GM18907 (cell line): ENCODE measurements around the gene SUGCT.

Source experiments
- ATAC-seq: cut with Tn5 transposase; IDR thresholded peaks from one replicate; pipeline ENCODE4 v1.9.1; 2021; ENCODE audit warnings: mild to moderate bottlenecking, moderate library complexity; ENCODE audit not compliant: unreplicated experiment

Gene SUGCT

DNA sequence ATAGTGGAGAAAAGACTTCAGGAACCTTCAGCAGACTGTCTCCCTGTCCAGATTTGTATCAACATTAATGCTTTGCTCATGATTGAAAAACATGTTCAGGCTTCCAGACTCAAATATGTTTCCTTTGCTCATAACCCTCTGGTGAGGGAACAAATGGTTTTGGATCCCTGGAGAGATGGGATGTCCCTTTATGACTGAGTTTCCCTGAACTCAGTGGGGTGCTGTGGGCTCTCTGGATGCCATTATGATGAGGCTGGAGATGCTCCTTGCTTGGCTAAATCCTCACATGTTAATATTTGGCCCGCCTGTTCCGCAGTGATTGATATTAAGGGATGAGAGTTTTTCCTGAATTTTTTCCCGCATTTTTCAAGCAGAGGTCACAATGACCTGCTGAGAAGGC, 749.4 kb downstream of the SUGCT start:
- ATAC-seq = no peak

DNA sequence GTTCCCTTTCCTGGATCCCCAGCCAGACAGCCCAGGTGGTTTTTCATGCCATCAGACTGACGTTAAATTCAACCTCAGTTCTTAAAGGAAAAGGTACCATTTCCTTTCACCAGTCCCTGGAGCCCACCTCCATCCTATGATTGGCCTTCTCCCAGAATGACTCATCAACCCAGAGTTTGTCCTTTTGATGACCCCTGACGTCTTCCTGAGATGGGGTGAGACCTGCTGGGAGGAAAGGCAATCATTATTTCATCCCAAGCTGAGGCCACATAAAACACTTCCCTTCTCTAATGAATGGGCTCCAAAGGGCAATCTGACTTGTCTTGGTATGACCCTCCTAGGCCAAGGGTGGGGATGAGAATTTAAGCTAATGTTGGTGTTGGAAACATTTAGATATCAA, 750.7 kb downstream of the SUGCT start:
- ATAC-seq = no peak

DNA sequence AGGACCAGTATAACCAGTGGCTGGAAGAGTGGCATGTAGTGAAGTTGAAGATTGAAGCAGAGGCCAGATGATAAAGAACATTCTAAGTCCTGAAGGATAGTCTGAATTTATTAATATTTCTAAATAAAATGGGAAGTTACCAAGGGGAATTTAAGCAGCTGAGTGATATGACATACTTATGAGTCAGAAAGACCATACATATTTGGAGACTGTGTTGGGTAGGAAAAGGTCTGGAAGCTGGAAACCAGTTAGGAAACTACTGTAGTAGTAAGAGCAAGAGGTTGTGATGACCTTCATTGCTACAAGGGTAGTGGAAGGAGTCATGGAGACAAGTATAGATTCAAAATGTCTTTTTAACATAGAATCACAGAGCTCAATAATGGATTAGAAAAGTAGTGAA, 752.3 kb downstream of the SUGCT start:
- ATAC-seq = no peak

- ATAC-seq = no peak
Measured at GRCh38 chr7:40888499-40888898, 753.7 kb downstream of the SUGCT start.

- no peak for ATAC-seq
Measured at GRCh38 chr7:40889099-40889498, 754.3 kb downstream of the SUGCT start.

DNA sequence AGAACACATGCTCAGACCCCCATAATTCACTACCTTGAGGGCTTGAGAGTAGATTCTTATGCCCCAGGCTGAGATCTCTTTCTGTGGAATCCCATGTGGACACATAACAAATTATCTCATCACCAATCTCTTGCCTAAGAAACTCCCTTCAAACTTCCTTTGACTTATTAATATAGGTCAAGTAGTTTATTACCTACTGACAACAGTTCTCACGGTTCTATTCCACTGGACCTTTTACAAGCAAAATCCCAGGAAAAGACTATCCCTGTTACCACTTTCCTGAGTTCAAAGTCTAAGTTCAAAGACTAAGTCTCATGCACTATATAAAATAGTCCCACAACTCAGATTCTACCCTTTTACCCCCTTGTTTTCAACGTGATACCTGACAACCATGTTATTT, 754.7 kb downstream of the SUGCT start:
- no peak for ATAC-seq

DNA sequence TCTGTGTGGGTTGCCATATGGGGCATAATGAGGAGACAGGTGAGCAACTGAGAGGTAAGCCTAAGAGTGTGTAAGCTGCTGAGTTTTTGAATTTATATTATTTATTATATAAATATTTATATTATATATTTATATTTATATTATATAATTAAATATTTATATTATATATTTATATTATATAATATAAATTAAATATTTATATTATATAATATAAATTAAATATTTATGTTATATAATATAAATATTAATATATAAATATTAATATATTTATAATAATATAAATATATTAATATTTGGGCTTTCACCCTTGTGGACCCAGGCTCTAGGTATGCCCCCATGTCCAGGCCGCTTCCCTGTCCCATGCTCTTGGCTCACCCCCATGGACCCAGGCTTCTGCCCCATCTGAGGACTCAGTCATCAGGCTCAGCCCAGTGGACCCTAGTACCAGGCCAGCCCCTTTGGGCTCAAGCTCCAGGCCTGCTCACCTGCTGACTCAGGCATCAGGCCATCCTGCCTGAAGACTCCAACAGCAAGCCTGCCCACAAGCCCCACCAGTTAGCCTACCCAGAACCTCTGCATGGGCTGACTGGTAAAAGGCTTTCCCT, 755.4 kb downstream of the SUGCT start:
- ATAC-seq = no peak

DNA sequence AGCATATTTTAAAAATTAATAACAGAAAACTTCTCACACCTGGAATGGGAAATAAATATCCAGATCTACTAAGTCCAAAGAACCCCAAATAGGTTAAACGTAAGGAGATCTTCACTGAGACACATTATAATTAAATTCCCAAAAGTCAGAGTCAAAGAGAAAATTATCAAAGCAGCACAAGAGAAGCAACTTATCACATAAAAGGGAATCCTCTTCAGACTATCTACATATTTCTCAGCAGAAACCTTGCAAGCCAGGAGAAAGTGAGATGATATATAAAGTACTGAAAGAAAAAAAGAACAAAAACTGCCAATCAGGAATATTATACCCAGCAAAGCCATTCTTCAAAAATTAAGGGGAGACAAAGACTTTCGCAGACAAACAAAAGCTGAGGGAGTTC, 756.4 kb downstream of the SUGCT start:
- ATAC-seq = no peak

GRCh38 chr7:40899151-40899550, 764.3 kb downstream of the SUGCT start:
- no peak for ATAC-seq

- ATAC-seq = no peak
Measured at GRCh38 chr7:40899636-40900507, 765.1 kb downstream of the SUGCT start.

DNA sequence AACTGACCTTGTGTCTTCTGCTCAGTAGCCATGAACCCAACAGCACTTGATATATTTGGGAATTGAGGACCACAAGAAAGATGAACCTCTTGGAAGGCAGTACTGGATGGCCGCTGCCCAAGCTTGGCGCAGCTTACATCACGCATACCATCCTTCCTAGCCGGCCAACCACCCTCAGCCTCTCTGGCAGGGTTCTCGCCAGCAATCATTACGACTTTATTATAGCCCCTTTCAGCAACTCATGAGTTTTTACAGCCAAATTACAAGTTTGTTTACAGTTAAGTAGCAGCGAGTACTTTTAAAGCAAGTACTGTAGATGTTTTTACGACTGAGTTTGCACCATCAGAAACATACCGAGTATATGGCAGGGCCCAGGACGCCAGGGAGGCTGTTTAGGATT, 769.1 kb downstream of the SUGCT start:
- ATAC-seq = no peak

- ATAC-seq = no peak
Measured at GRCh38 chr7:40907286-40907685, 772.5 kb downstream of the SUGCT start.

GRCh38 chr7:40909346-40909980, 774.7 kb downstream of the SUGCT start:
- ATAC-seq = no peak
